Activated CD8-positive, alpha-beta T cell treated with anti-CD3 and anti-CD28 coated beads, Interleukin-2, amount 10 ng/mL, durations not matched to agents 7 days and 5 days (primary cell): Measurements from ENCODE around the gene PLCD3. TPM values are rescaled to one million over a fixed set of nuclear protein-coding genes. Genes with fewer than 3 reads are reported as not detected.

Experiments used
- ATAC-seq: fragments of 150-1000 bp; cut with Tn5 transposase; one replicate; pipeline ENCODE4 v1.10.0; 2021; ENCODE audit warnings: moderate library complexity
- CTCF ChIA-PET: fragments of 350-600 bp; sonication (Branson Sonifier 250); formaldehyde crosslinking; loops from one replicate; lab custom pipeline; 2021; ENCODE audit warnings: antibody characterized with exemption; lab: Charles Lee
- POLR2A ChIA-PET: fragments of 350-600 bp; sonication (Branson Sonifier 250); formaldehyde crosslinking; loops from one replicate; lab custom pipeline; 2021; ENCODE audit warnings: antibody characterized with exemption; lab: Charles Lee
- DNase-seq: peaks from one replicate; pipeline ENCODE4 v3.0.0-alpha.2; 2020
- H3K27ac Mint-ChIP-seq: one replicate; pipeline ENCODE4 v1.8.0; 2021; ENCODE audit warnings: mild to moderate bottlenecking, mixed read lengths
- H3K27me3 Mint-ChIP-seq: one replicate; pipeline ENCODE4 v1.8.0; 2021; ENCODE audit warnings: low read depth, mixed read lengths
- H3K36me3 Mint-ChIP-seq: one replicate; pipeline ENCODE4 v1.8.0; 2021; ENCODE audit warnings: low read depth, mixed read lengths
- H3K4me1 Mint-ChIP-seq: one replicate; pipeline ENCODE4 v1.8.0; 2021; ENCODE audit warnings: low read depth, mixed read lengths
- H3K4me3 Mint-ChIP-seq: one replicate; pipeline ENCODE4 v1.8.0; 2021; ENCODE audit warnings: mild to moderate bottlenecking, mixed read lengths
- H3K9me3 Mint-ChIP-seq: one replicate; pipeline ENCODE4 v1.8.0; 2022; ENCODE audit warnings: mixed read lengths; ENCODE audit not compliant: insufficient read depth
- total RNA-seq, 2 experiments: library from RNA; stranded (reverse); gene quantifications; one replicate each; pipeline ENCODE4 v1.2.3, GENCODE V29; 2021

The PLCD3 gene
- total RNA-seq, 2 experiments from 2014 or later = 4.3 to 4.6 TPM

DNA sequence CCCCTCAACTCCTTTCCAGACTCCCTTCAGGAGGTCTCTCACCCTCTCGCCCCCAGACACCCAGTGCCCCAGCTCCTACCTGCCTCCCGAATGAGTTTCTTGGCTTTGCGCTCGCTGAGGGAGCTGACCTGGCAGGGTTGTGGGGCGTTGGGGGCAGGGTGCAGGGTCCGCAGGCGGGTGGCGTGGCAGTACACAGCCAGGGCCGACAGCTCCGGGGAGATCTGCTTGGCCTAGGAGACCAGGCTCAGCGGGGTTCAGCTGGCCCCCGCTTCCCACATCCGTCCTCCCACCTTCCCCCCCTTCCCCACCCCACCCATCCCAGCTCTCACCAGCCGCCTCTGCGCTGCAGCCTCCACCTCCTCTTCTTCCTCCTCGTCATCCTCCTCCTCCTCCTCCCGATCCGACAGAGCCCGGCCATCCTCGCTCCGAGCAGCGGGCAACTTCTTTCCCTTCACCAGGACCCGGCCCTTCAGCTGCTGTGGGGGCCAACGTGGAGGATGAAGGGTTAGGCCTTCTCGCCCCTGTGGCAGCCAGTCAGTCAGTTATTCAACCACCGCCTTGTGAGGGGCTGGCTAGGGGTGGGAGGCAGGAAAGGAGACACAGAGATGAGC lies 17.2 kb downstream of the PLCD3 start:
- no peaks in the 10 kb centered on the region for H3K9me3 Mint-ChIP-seq
- ATAC-seq = no peak
- POLR2A ChIA-PET = no interaction called here
- H3K27me3 Mint-ChIP-seq = peaks cover under 1% of the 10 kb centered on the region
- H3K36me3 Mint-ChIP-seq = no peaks in the 10 kb centered on the region
- H3K4me3 Mint-ChIP-seq = no peak overlapping the region
- no peak for DNase-seq
- H3K4me1 Mint-ChIP-seq = no peaks in the 10 kb centered on the region
- CTCF ChIA-PET = interaction anchor here (1.8 to 1.9 kb wide), 2 partner anchors 15 to 20 kb away, joined by 5 to 6 read pairs; partner anchors contain the start of gene ACBD4
- no peak overlapping the region for H3K27ac Mint-ChIP-seq

DNA sequence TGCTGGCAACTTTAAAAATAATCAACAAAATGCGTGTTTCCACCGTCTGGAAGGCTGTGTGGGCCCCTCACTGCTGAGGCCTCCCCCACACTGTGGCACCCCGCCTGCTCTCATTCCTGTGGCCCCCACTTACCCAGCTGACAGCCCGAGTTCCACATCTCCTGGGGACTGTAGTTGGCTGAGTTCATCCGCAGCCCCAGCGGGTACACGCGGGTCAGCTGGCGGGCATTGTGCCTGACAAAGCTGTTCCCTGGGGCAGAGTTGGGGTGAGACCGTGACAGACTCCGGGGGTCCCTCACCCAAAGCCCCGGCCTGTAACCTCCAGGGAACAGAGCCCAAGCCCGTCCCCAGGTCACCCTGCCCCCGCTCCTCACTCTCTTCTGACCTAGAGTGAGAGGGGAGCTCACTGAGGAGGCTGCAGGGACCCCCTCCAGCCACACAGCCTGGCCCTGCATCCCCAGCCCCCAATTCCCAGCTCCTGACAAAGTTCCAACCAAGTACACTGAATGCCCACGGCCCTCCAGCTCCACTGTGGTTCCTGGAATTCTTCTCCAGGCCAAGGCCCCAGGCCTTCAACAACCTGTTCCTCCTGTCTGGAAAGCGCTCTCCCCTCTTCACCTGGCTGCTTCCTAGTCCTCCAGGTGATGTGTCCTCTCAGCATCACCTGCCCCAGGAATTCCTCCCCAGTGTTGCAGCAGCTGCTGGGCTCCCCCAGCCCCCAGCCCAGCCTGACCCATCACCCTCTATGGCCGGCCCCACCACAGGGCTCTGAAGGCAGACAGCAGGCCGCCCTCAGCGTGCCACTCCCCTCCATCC lies 18.0 kb downstream of the PLCD3 start:
- no peak for ATAC-seq
- no peaks in the 10 kb centered on the region for H3K9me3 Mint-ChIP-seq
- H3K27ac Mint-ChIP-seq = no peak overlapping the region
- ChIA-PET POLR2A (no interaction called here), CTCF (interaction anchor here (0.9 to 1.8 kb wide), 2 partner anchors 15 to 21 kb away, joined by 3 to 5 read pairs; partner anchors contain the start of gene ACBD4)
- H3K4me3 Mint-ChIP-seq = no peak overlapping the region
- H3K4me1 Mint-ChIP-seq = no peaks in the 10 kb centered on the region
- DNase-seq = no peak
- no peaks in the 10 kb centered on the region for H3K27me3 Mint-ChIP-seq
- peaks cover 2% of the 10 kb centered on the region for H3K36me3 Mint-ChIP-seq

DNA sequence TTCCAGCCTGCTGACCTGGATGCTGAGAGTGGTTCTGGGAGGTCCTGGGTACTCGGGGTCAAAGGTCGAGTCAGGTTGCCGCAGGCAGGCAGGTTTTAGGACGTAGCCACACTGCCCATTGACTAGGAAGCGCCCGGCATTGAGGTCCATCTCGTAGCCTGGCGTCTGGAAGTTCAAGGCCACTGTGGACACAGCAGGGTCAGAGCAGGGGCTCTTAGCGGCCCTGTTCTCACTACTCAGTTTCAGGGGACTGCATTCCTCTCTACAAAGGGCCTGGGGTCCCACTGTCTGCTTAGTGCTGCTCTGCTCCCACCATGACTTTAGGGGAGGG lies 18.9 kb downstream of the PLCD3 start:
- H3K4me3 Mint-ChIP-seq = no peak overlapping the region
- ChIA-PET CTCF (no interaction called here), POLR2A (no interaction called here)
- DNase-seq = no peak
- ATAC-seq = no peak
- H3K4me1 Mint-ChIP-seq = no peaks in the 10 kb centered on the region
- H3K9me3 Mint-ChIP-seq = no peaks in the 10 kb centered on the region
- H3K27me3 Mint-ChIP-seq = no peaks in the 10 kb centered on the region
- peaks cover 2% of the 10 kb centered on the region for H3K36me3 Mint-ChIP-seq
- no peak overlapping the region for H3K27ac Mint-ChIP-seq

- ATAC-seq (no peak), DNase-seq (no peak)
- H3K36me3 Mint-ChIP-seq = peaks cover 3% of the 10 kb centered on the region
- H3K4me1 Mint-ChIP-seq = no peaks in the 10 kb centered on the region
- H3K9me3 Mint-ChIP-seq = no peaks in the 10 kb centered on the region
- H3K27ac Mint-ChIP-seq = no peak overlapping the region
- H3K4me3 Mint-ChIP-seq = no peak overlapping the region
- no peaks in the 10 kb centered on the region for H3K27me3 Mint-ChIP-seq
- CTCF ChIA-PET = no interaction called here
- POLR2A ChIA-PET = interaction anchor here (1.2 kb wide), 1 partner anchor 10 kb away, joined by 3 read pairs; no protein-coding TSS in a partner anchor
Measured at GRCh38 chr17:45112559-45113423, 19.5 kb downstream of the PLCD3 start.

- peaks cover 4% of the 10 kb centered on the region for H3K36me3 Mint-ChIP-seq
- no peak overlapping the region for H3K27ac Mint-ChIP-seq
- H3K9me3 Mint-ChIP-seq = no peaks in the 10 kb centered on the region
- ChIA-PET CTCF (interaction anchor here (1.1 kb wide), 1 partner anchor 23 kb away, joined by 4 read pairs; the partner anchor contains the start of gene ACBD4), POLR2A (interaction anchor here (1.2 kb wide), 1 partner anchor 9 kb away, joined by 3 read pairs; no protein-coding TSS in a partner anchor)
- no peak for ATAC-seq
- no peaks in the 10 kb centered on the region for H3K27me3 Mint-ChIP-seq
- DNase-seq = no peak
- no peak overlapping the region for H3K4me3 Mint-ChIP-seq
- no peaks in the 10 kb centered on the region for H3K4me1 Mint-ChIP-seq
Measured at GRCh38 chr17:45111850-45112249, 20.5 kb downstream of the PLCD3 start.

- no peak for ATAC-seq
- no peaks in the 10 kb centered on the region for H3K4me1 Mint-ChIP-seq
- ChIA-PET POLR2A (no interaction called here), CTCF (interaction anchor here (1.1 kb wide), 1 partner anchor 24 kb away, joined by 4 read pairs; the partner anchor contains the start of gene ACBD4)
- H3K4me3 Mint-ChIP-seq = no peak overlapping the region
- no peaks in the 10 kb centered on the region for H3K9me3 Mint-ChIP-seq
- peaks cover 10% of the 10 kb centered on the region for H3K36me3 Mint-ChIP-seq
- no peaks in the 10 kb centered on the region for H3K27me3 Mint-ChIP-seq
- DNase-seq = no peak
- H3K27ac Mint-ChIP-seq = no peak overlapping the region
Measured at GRCh38 chr17:45110676-45111611, 21.4 kb downstream of the PLCD3 start.

DNA sequence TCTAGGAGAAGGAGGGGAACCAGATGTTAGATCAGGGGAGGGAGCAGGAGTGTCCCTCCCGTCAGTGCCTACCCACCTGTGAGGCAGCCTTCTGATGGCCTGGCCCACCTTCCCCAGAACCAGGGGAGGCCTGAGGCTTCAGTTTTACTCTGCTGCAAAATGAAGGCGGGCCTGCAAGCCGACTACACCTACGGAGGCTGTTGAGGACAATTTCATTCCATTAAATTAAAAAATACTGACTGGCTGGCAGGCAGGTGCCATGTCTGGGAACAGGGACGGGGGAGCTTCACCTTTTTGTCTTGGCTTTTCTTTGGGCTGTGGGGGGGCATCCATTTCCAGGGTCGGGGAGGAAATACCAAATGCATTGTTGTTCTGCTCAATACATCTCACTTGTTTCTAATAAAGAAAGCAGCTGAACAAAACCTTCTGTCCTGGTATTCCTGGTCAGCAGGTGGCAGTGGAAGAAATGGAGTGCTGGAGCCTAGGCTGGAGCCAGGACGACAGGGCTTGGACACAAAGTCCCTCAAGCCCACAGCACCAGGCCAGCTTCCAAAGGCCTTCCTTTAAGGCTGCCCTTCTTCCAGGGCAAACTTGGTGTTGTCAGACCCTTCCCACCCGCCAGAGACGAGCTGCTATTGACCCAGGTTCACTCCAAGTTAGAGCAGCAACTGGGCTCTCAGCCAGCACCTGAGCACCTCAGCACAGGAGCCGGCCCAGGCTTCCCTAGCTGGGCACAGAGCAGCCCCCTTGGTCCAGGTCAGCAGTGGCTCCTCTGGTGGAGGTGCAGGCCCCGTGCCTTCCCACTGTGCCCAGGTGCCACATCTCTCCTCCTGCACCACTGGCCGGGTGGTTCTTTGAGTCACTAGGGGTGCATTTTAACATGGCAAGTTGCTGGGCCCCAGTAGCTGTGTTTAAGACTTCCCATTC lies 23.5 kb downstream of the PLCD3 start:
- Mint-ChIP-seq H3K4me3 (no peak overlapping the region), H3K9me3 (no peaks in the 10 kb centered on the region), H3K4me1 (no peaks in the 10 kb centered on the region), H3K27me3 (no peaks in the 10 kb centered on the region), H3K36me3 (peaks cover 26% of the 10 kb centered on the region), H3K27ac (no peak overlapping the region)
- ChIA-PET POLR2A (interaction anchor here (0.6 to 0.7 kb wide), 2 partner anchors 12 to 48 kb away, joined by 3 read pairs; partner anchors contain the start of gene NMT1), CTCF (interaction anchor here (1.3 to 3.2 kb wide), 5 partner anchors 9 to 230 kb away, joined by 3 to 12 read pairs (median 5); partner anchors contain the start of gene ACBD4)
- DNase-seq = no peak
- ATAC-seq = no peak

DNA sequence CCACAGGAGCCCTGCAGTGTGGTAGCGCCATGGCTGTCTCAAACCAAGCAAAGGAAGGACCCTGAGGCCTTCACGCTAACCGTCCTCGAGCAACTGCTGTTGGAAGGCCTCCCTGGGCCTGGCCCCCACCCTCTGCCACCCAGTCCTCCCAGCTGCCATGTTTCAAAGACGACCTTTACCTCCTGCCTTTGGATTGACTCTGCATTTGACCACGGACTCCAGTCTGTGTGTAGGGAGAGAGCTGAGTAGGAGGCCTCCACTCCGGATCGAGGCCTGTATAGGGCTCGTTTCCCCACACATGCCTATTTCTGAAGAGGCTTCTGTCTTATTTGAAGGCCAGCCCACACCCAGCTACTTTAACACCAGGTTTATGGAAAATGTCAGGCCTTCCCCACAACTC lies 24.3 kb downstream of the PLCD3 start:
- no peaks in the 10 kb centered on the region for H3K27me3 Mint-ChIP-seq
- ChIA-PET POLR2A (interaction anchor here (0.6 kb wide), 1 partner anchor 47 kb away, joined by 3 read pairs; the partner anchor contains the start of gene NMT1), CTCF (interaction anchor here (1.3 to 3.2 kb wide), 5 partner anchors 9 to 230 kb away, joined by 3 to 12 read pairs (median 5); partner anchors contain the start of gene ACBD4)
- no peaks in the 10 kb centered on the region for H3K4me1 Mint-ChIP-seq
- no peak for ATAC-seq
- H3K36me3 Mint-ChIP-seq = peaks cover 31% of the 10 kb centered on the region
- DNase-seq = no peak
- H3K4me3 Mint-ChIP-seq = no peak overlapping the region
- no peaks in the 10 kb centered on the region for H3K9me3 Mint-ChIP-seq
- no peak overlapping the region for H3K27ac Mint-ChIP-seq

DNA sequence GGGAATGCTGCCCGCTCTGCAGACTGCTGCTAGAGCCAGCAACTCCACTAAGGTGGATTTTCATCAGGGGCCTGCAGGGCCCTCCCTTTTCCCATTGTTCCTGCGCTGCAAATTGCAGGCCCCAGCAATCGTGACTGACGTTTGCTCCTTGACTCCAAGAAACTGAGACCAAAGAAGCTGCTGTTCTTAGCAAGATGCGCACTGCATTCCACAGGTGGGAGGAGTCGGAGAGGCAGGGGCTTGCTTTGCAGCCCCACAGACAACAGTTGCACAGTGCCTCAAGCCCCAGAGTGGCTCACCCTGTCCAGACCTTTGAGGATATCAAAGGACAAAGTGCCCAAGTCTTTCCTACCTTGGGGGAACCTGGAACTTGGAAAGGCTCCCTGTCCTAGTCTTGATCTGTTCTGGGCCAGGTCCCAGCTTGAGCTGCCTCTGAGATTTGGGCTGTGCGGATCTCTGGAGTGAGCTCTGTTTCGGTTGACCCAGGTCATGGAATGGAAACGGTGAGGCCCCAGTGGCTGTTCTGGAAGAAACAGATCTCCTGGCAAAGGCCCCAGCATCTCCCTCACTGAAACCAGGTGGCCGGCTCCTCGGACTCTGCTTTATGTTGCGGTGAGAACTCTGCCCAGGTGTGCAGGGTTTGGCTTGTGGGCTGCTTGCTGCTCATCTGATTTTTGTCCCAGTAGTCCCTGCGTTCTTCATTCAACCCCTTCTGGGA lies 24.9 kb downstream of the PLCD3 start:
- ChIA-PET POLR2A (no interaction called here), CTCF (interaction anchor here (1.3 to 3.2 kb wide), 4 partner anchors 8 to 229 kb away, joined by 3 to 12 read pairs (median 4); partner anchors contain the start of gene ACBD4)
- no peak for ATAC-seq
- H3K27ac Mint-ChIP-seq = no peak overlapping the region
- no peaks in the 10 kb centered on the region for H3K27me3 Mint-ChIP-seq
- H3K36me3 Mint-ChIP-seq = peaks cover 37% of the 10 kb centered on the region
- H3K9me3 Mint-ChIP-seq = no peaks in the 10 kb centered on the region
- H3K4me1 Mint-ChIP-seq = no peaks in the 10 kb centered on the region
- DNase-seq = no peak
- H3K4me3 Mint-ChIP-seq = no peak overlapping the region
